HUES6 (cell line): ENCODE results near the gene CFAP77.

ENCODE experiments used
- H3K27ac ChIP-seq: 2 replicates; pipeline ENCODE4 v1.7.0; 2013; ENCODE audit warnings: low read depth, mild to moderate bottlenecking, low read length, inconsistent platforms
- H3K27me3 ChIP-seq: 2 replicates; pipeline ENCODE4 v1.6.1; 2013; ENCODE audit warnings: low read length; ENCODE audit not compliant: control insufficient read depth, insufficient read depth
- H3K36me3 ChIP-seq: 2 replicates; pipeline ENCODE4 v1.6.1; 2013; ENCODE audit warnings: low read length; ENCODE audit not compliant: control insufficient read depth, insufficient read depth
- H3K4me1 ChIP-seq: 2 replicates; pipeline ENCODE4 v1.6.1; 2013; ENCODE audit warnings: low read length; ENCODE audit not compliant: control insufficient read depth, insufficient read depth
- H3K4me3 ChIP-seq: 2 replicates; pipeline ENCODE4 v1.5.1; 2013; ENCODE audit warnings: low read depth, low read length
- H3K9ac ChIP-seq: one replicate; pipeline ENCODE4 v1.6.1; 2013; ENCODE audit warnings: mild to moderate bottlenecking, low read length
- H3K9me3 ChIP-seq: 2 replicates; pipeline ENCODE4 v1.6.1; 2013; ENCODE audit warnings: low read depth, low read length; ENCODE audit not compliant: control insufficient read depth, insufficient read depth

The CFAP77 gene

DNA sequence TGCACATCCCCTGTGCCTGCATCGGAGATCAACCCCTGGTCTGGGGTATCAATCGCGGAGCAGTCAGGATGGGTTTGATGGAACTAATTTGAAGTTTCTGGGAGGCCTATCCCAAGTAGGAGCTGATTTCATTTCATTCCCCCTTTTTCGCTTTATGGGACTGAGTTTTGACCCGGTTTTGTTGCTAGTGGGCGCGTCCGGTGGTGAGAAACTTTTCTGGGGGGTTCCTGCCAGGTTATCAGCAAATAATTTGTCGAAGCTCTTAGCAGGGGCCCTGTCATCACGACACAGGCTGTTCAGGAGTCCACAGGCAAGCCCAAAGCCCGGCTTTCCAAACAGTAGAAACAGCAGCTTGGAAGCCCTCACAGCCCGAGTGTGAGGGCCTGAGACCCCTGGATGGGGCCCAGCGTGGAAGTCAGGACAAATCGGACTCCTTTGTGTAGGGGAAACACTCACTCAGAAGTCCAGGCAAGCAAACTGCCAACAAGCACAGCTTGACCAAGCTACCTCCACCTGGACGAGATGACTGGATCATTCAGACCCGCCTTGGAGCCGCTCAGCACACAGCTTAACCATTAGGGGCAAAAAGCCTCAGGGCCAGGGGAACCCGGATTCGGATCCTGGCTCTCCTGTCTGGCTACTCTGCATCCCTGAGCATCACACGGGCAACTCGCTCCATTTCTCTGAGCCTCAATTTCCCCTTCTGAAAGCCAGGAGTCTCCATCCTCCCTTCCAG lies 108.0 kb downstream of the CFAP77 start:
- Histone ChIP-seq H3K9me3 (no peaks in the 10 kb centered on the region), H3K4me3 (no peak overlapping the region), H3K4me1 (peaks cover 7% of the 10 kb centered on the region; the same call in 1 of the 2 replicates), H3K27ac (no peak overlapping the region), H3K27me3 (peaks cover 38% of the 10 kb centered on the region; the same call in 1 of the 2 replicates), H3K36me3 (no peaks in the 10 kb centered on the region), H3K9ac (no peak overlapping the region)

DNA sequence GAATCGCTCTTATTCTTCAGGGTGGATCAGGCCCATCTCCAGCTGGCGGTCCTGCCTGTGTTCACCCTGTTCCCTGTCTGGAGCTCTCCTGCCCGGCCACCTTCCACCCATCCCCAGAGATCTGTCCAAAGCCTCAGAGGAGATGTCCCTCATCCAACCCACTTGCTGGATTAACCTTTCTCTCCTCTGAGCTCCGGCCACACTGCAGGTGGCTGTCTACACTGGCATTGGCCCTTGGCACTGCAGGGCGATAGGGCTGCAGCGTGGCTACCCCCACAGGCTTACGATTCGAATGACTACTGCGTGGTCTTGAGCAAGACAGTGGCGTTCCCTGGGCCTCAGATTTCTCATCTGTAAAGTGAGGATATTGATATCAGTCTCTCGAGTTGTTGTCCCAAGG lies 108.6 kb downstream of the CFAP77 start:
- no peaks in the 10 kb centered on the region for H3K9me3 ChIP-seq
- H3K4me3 ChIP-seq = no peak overlapping the region
- H3K36me3 ChIP-seq = no peaks in the 10 kb centered on the region
- H3K27me3 ChIP-seq = peaks cover 31% of the 10 kb centered on the region; the same call in 1 of the 2 replicates
- H3K4me1 ChIP-seq = peaks cover 7% of the 10 kb centered on the region; the same call in 1 of the 2 replicates
- H3K27ac ChIP-seq = no peak overlapping the region
- no peak overlapping the region for H3K9ac ChIP-seq

DNA sequence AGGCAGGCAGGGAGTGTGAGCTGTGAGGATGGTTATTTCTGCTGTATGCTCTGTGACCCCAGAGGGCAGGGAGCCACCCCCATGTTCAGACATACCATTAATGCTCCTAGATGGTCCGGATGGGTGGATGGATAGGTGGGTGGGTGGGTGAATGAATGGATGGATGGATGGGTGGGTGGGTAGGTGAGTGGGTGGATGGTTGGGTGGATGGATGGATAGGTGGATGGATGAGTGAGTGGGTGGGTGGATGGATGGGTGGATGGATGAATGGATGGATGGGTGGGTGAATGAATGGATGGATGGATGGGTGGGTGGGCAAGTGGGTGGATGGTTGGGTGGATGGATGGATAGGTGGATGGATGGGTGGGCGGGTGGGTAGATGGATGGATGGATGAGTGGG lies 109.0 kb downstream of the CFAP77 start:
- peaks cover 27% of the 10 kb centered on the region; the same call in 1 of the 2 replicates for H3K27me3 ChIP-seq
- H3K36me3 ChIP-seq = no peaks in the 10 kb centered on the region
- H3K9me3 ChIP-seq = no peaks in the 10 kb centered on the region
- peaks cover 7% of the 10 kb centered on the region; the same call in 1 of the 2 replicates for H3K4me1 ChIP-seq
- no peak overlapping the region for H3K4me3 ChIP-seq
- no peak overlapping the region for H3K9ac ChIP-seq
- H3K27ac ChIP-seq = no peak overlapping the region

DNA sequence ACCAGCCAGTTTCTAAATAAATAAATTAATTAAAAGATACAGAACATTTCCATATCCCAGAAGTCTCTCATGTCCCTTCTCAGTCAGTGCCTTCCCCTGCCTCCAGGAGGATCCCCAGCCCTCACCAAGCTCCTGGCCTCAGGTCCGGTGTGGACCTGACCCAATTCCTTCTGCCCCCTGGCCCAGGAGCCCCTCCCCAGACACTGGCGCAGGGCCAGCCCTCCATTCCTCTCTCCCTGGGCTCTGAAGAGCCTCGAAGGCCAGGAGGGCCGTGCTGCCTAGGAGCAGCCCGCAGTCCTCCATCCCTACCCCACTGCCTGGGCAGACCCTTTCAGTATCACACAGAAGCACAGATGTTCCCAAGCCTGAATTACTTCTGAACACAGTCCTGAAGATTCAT lies 110.6 kb downstream of the CFAP77 start:
- H3K9ac ChIP-seq = no peak overlapping the region
- no peak overlapping the region for H3K27ac ChIP-seq
- H3K9me3 ChIP-seq = no peaks in the 10 kb centered on the region
- H3K4me3 ChIP-seq = no peak overlapping the region
- H3K36me3 ChIP-seq = no peaks in the 10 kb centered on the region
- H3K27me3 ChIP-seq = peaks cover 23% of the 10 kb centered on the region; the same call in 1 of the 2 replicates
- H3K4me1 ChIP-seq = no peaks in the 10 kb centered on the region

DNA sequence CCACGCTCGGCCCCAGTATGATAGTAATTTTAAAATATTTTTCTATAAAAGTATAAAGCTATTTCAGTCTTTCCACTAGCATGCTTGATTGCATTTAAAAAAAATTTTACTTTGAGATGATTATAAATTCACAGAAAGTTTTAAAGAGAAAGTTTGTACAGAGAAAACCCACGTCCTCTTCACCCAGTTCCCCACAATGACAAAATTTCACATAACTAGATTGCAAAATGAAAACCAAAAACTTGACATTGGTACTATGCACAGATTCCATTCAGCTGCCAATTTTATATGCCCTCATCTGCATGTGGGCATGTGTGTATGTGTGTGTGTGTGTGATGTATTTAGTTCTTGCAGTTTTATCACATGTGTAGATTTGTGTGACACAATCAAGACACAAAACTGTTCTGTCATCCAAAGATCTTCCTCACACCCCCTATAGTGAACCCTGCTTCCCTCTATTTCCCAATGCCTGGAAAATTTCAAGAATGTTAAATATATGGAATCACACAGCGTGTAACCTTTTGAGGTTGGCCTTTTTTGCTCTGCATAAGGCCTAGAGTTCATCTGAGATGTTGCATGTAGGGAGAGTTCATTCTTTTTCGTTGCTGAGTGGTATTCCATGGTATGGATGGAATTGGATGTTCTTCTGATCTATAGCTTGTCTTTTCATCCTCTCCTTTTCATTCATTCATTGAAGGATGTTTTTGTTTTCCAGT lies 115.5 kb downstream of the CFAP77 start:
- H3K9ac ChIP-seq = no peak overlapping the region
- no peak overlapping the region for H3K4me3 ChIP-seq
- H3K9me3 ChIP-seq = no peaks in the 10 kb centered on the region
- no peak overlapping the region for H3K27ac ChIP-seq
- peaks cover 4% of the 10 kb centered on the region; the same call in 1 of the 2 replicates for H3K27me3 ChIP-seq
- H3K4me1 ChIP-seq = no peaks in the 10 kb centered on the region
- no peaks in the 10 kb centered on the region for H3K36me3 ChIP-seq

DNA sequence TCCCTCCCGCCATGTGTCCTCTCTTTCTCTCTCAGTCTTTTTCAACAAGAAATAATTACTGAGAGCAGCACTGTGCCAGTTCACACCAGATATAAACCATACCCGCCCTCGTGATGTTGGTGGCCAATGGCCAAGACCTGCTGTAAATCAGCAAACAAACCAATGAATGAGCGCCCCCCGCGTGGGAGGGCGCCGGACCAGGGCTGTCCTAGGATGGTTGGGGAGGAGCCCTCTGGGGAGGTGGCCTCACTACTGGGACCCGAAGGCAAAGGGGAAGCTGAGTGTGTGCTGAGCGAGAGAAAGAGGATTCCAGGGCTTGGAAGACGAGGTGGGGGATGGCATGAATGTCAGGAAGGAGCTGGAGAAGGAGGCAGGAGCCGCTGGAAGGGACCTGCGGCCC lies 121.2 kb downstream of the CFAP77 start:
- Histone ChIP-seq H3K27me3 (no peaks in the 10 kb centered on the region), H3K4me3 (no peak overlapping the region), H3K9me3 (peaks cover 9% of the 10 kb centered on the region; the same call in 1 of the 2 replicates), H3K27ac (no peak overlapping the region), H3K4me1 (peaks cover 5% of the 10 kb centered on the region), H3K9ac (no peak overlapping the region), H3K36me3 (no peaks in the 10 kb centered on the region)

DNA sequence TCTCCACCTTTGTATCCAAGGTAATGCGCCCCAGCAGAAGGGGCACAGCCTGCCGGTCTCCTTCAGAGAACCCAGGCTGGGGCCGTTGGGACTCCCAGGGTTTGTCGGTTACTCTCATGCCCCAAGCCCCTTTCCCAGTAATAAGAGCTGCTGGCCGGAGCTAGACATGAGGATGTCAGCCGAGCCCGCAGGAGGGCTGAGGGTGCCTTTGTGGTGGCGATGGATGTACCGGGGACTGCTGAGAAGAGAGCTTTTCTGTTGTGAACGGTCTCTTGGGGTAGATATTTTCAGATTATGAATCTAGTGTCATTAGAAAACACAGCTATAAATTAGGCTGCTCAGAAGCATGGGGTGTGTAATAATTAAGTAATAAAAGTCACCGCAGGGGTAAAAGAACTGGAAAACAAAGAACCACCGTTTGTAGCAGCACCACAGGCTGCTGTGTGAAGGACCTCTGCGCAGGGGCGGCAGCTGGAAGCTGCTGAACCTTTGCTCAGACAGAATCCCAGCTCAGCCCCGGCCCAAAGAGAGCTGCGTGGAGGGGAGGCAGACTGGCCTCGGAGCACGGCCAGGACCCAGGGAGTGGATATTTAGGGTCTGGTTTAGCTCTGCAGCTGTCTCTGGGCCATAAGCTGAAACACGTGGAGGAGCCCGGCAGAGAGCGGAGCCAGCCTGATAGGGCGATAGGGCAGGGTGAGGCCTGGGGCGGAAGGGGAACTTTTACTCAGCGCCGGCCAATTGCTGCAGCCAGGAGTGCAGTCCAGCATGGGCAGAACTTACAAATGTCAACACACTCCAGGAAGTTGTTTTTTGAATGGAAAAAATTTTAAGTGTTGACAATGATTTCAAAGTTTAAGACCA lies 121.9 kb downstream of the CFAP77 start:
- Histone ChIP-seq H3K4me1 (peaks cover 5% of the 10 kb centered on the region), H3K4me3 (no peak overlapping the region), H3K36me3 (no peaks in the 10 kb centered on the region), H3K9ac (no peak overlapping the region), H3K27me3 (no peaks in the 10 kb centered on the region), H3K9me3 (peaks cover 9% of the 10 kb centered on the region; the same call in 1 of the 2 replicates), H3K27ac (no peak overlapping the region)

DNA sequence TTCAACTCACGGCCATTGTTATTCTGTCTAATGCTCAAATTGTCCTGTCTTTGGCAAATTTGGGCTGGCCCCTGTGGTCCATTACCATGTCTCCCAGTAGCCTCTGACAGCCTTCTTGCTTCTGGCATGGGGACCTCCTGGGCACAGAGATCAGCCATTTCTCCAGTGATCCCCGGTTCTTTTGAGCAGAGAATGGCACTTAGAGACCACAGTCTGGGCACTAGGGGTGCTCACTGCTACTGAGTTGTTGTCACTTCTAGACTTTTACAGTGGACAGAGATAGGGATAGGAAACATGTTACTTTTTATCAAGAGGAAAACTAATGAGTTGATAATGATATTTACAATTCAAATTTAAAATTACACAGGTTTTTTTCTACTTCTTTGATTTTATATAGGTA lies 124.8 kb downstream of the CFAP77 start:
- no peaks in the 10 kb centered on the region for H3K27me3 ChIP-seq
- H3K4me1 ChIP-seq = peaks cover 5% of the 10 kb centered on the region
- H3K4me3 ChIP-seq = no peak overlapping the region
- H3K9me3 ChIP-seq = peaks cover 9% of the 10 kb centered on the region; the same call in 1 of the 2 replicates
- no peak overlapping the region for H3K9ac ChIP-seq
- no peak overlapping the region for H3K27ac ChIP-seq
- H3K36me3 ChIP-seq = no peaks in the 10 kb centered on the region

DNA sequence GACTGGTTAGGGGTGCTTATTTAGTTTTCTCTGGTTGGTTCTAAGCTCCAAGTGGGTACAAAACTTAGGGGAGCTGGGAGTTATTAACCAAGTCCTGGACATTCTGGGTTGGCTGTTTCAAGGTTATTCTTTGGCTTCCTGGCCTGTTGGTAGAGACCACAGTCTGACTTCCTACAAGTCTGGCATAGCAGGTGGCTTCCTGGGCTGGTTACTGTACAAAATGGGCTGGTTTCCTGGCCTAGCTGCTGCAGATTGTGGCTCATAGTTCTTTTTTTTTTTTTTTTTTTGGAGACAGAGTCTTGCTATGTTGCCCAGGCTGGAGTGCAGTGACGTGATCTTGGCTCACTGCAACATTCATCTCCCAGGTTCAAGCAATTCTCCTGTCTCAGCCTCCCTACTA lies 126.1 kb downstream of the CFAP77 start:
- peaks cover 9% of the 10 kb centered on the region; the same call in 1 of the 2 replicates for H3K9me3 ChIP-seq
- H3K9ac ChIP-seq = no peak overlapping the region
- no peaks in the 10 kb centered on the region for H3K27me3 ChIP-seq
- peaks cover 12% of the 10 kb centered on the region for H3K4me1 ChIP-seq
- no peak overlapping the region for H3K27ac ChIP-seq
- H3K4me3 ChIP-seq = no peak overlapping the region
- no peaks in the 10 kb centered on the region for H3K36me3 ChIP-seq

DNA sequence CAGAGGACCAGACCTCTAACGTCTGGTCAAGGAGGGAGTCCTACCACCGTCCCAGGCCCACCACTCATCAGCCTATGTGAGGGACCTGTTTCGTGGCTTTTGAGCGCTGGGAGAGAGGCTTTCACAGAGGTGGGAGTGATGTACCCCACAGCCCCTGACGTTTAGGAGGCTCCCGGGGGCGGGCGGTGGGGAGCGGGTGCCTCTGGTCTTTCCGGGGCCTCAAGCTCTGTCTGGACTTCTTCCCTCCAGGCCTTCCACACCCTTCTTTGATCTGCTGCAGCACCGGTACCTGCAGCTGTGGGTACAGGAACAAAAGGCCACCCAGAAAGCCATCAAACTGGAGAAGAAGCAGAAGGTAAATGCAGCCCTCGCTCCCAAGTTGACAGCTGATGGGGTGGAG lies 127.3 kb downstream of the CFAP77 start:
- Histone ChIP-seq H3K4me1 (peaks cover 15% of the 10 kb centered on the region), H3K27ac (no peak overlapping the region), H3K4me3 (no peak overlapping the region), H3K9ac (no peak overlapping the region), H3K27me3 (no peaks in the 10 kb centered on the region), H3K36me3 (no peaks in the 10 kb centered on the region), H3K9me3 (peaks cover 9% of the 10 kb centered on the region; the same call in 1 of the 2 replicates)
